ENCODE results near the gene CEACAM3. TPM values are rescaled to one million over a fixed set of nuclear protein-coding genes. Genes with fewer than 3 reads are reported as not detected.

CEACAM3 gene
- total and polyA plus RNA-seq, 9 of the 15 experiments (the other 6 are each of a cell fraction or from before 2014, with no cell fraction given) = not detected

- TF ChIP-seq PPARD (CRISPR knock-in tag; IDR thresholded peaks at IDR 0.05) (no peak), HOMEZ (CRISPR knock-in tag; IDR thresholded peaks at IDR 0.05) (no peak)
Measured at GRCh38 chr19:41851456-41851855, 55.1 kb downstream of the CEACAM3 start (continued).

- TF ChIP-seq, protein P1, sequence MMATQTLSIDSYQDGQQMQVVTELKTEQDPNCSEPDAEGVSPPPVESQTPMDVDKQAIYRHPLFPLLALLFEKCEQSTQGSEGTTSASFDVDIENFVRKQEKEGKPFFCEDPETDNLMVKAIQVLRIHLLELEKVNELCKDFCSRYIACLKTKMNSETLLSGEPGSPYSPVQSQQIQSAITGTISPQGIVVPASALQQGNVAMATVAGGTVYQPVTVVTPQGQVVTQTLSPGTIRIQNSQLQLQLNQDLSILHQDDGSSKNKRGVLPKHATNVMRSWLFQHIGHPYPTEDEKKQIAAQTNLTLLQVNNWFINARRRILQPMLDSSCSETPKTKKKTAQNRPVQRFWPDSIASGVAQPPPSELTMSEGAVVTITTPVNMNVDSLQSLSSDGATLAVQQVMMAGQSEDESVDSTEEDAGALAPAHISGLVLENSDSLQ (IDR thresholded peaks at IDR 0.05) = peak; percentile 82
- no peak for TF ChIP-seq FOXK1 (CRISPR knock-in tag; IDR thresholded peaks at IDR 0.05; ENCODE audit: borderline replicate concordance)
- WGBS (ENCODE audit: insufficient coverage, low coverage, missing lambda C conversion rate) = 5% methylated on average over 2 of the region's 2 CpGs
- no peaks in the 10 kb centered on the region for H3K79me2 ChIP-seq (ENCODE audit: control insufficient read depth, insufficient read depth, low read length)
Measured at GRCh38 chr19:41853344-41853743, 57.0 kb downstream of the CEACAM3 start.

More at GRCh38 chr19:41853344-41853743, 57.0 kb downstream of the CEACAM3 start:
- ChIA-PET CTCF (ENCODE audit: low intra/inter-chr PET ratio) (no interaction called here), POLR2A (interaction anchor here (0.7 kb wide), 1 partner anchor 501 kb away, joined by 3 read pairs; no protein-coding TSS in a partner anchor)
- ATAC-seq (no peak), FAIRE-seq (no peak), DNase-seq (ENCODE audit: extremely low read depth in 1 of 4, low spot score in 3 of 4) (no peak)
- Histone ChIP-seq H3K4me2 (ENCODE audit: insufficient read depth, low read length) (no peak overlapping the region), H3K4me1 (replicated peaks in 1 of 2; ENCODE audit: control insufficient read depth in 2 of 2, insufficient read depth in 2 of 2, low read length in 2 of 2) (no peaks in the 10 kb centered on the region), H3K36me3 (ENCODE audit: control insufficient read depth, insufficient read depth, low read length) (no peaks in the 10 kb centered on the region), H4K20me1 (replicated peaks; ENCODE audit: control insufficient read depth, insufficient read depth, low read length) (no peaks in the 10 kb centered on the region), H3K27ac (ENCODE audit: extremely low read depth, low read depth, low read length) (no peak overlapping the region), H3K9me1 (ENCODE audit: control insufficient read depth, insufficient read depth, low read length) (no peaks in the 10 kb centered on the region), H3K9ac (ENCODE audit: insufficient read depth in 1 of 2, low read depth in 2 of 2, low read length in 2 of 2) (no peak overlapping the region), H3K9me3 (replicated peaks; ENCODE audit: control insufficient read depth, insufficient read depth, low read depth, low read length) (no peaks in the 10 kb centered on the region), H2AFZ (ENCODE audit: low read depth, low read length) (no peak overlapping the region), H3K27me3 (ENCODE audit: control insufficient read depth in 2 of 2, insufficient read depth in 2 of 2, low read length in 2 of 2) (peaks cover 14 to 22% of the 10 kb centered on the region in 2 experiments; a peak in 4 of 5 replicates), H3K4me3 (no peak overlapping the region)
- in situ Hi-C loops (cut with MboI) (no loop called here), intact Hi-C loops (cut with micrococcal nuclease) (no loop called here)
- no TSS peak for BruUV-seq (replicated peaks)

Data from K562 (cell line).